Panc1 (cell line): ENCODE measurements around the gene ZNF362. TPM values are rescaled to one million over a fixed set of nuclear protein-coding genes. Genes with fewer than 3 reads are reported as not detected.

ENCODE experiments used
- ATAC-seq: fragments of 200-7000 bp; cut with Tn5 transposase; 2 replicates; pipeline ENCODE4 v1.9.1; 2020; ENCODE audit warnings: mild to moderate bottlenecking, moderate library complexity
- BruUV-seq: library from RNA; stranded (reverse); fragments of 400-500 nt; replicated peaks from 2 replicates; lab custom pipeline; 2021; lab: Mats Ljungman, UMichigan
- CTCF ChIA-PET: fragments of 300-600 bp; sonication (Branson Sonifier 250); formaldehyde crosslinking; loops from one replicate; lab custom pipeline; 2022; ENCODE audit warnings: antibody characterized with exemption; lab: Charles Lee
- POLR2A ChIA-PET: fragments of 300-600 bp; sonication (Branson Sonifier 250); formaldehyde crosslinking; loops from one replicate; lab custom pipeline; 2022; ENCODE audit warnings: antibody characterized with exemption; lab: Charles Lee
- DNase-seq: peaks from one replicate; pipeline ENCODE4 v3.0.0-alpha.2; 2010; ENCODE audit warnings: low read depth, low spot score
- H3K27ac ChIP-seq: 2 replicates; pipeline ENCODE4 v1.5.1; 2011; ENCODE audit warnings: mild to moderate bottlenecking, low read length, inconsistent platforms
- H3K27me3 ChIP-seq: fragments of 200-500 bp; sonication (Bioruptor generic); 2 replicates; pipeline ENCODE4 v1.6.0; 2014; ENCODE audit warnings: low read length, inconsistent platforms; ENCODE audit not compliant: control insufficient read depth, insufficient read depth
- H3K36me3 ChIP-seq: fragments of 200-500 bp; sonication (Bioruptor generic); 2 replicates; pipeline ENCODE4 v1.5.1; 2014; ENCODE audit warnings: inconsistent platforms, mild to moderate bottlenecking, low read length, moderate library complexity; ENCODE audit not compliant: control insufficient read depth, insufficient read depth
- H3K4me1 ChIP-seq: 2 replicates; pipeline ENCODE4 v1.5.1; 2011; ENCODE audit warnings: inconsistent platforms, mild to moderate bottlenecking, low read length, moderate library complexity; ENCODE audit not compliant: control insufficient read depth, insufficient read depth
- H3K4me3 ChIP-seq, 2 experiments: 2 replicates each; pipeline ENCODE4 v1.5.1; 2011 to 2012; ENCODE audit warnings: low read depth in 2 of 2, low read length in 2 of 2, mild to moderate bottlenecking in 2 of 2, inconsistent platforms in 1 of 2, moderate library complexity in 1 of 2
- H3K9me3 ChIP-seq: fragments of 200-500 bp; sonication (Bioruptor generic); 2 replicates; pipeline ENCODE4 v1.5.1; 2014; ENCODE audit warnings: low read depth, mild to moderate bottlenecking, inconsistent platforms, low read length, moderate library complexity; ENCODE audit not compliant: control insufficient read depth, insufficient read depth
- CTCF ChIP-seq: fragments of 450-650 bp; IDR thresholded peaks from 2 replicates; pipeline ENCODE4 v1.5.1; 2017; ENCODE audit warnings: mild to moderate bottlenecking
- POLR2AphosphoS5 ChIP-seq: IDR thresholded peaks from 2 replicates; pipeline ENCODE4 v1.6.1; 2012; ENCODE audit warnings: mild to moderate bottlenecking, low read depth, low read length, moderate library complexity
- SIN3A ChIP-seq: IDR thresholded peaks from 2 replicates; pipeline ENCODE4 v1.6.1; 2012; ENCODE audit warnings: low read depth, mild to moderate bottlenecking, low read length, moderate library complexity, borderline replicate concordance; ENCODE audit not compliant: insufficient read depth
- TCF7L2 ChIP-seq: IDR thresholded peaks from 2 replicates; pipeline ENCODE4 v1.6.1; 2011; ENCODE audit warnings: mild to moderate bottlenecking, low read depth, low read length, inconsistent platforms
- in situ Hi-C: cut with HindIII; loops from 2 replicates; pipeline ENCODE4 v1.10.0; 2016; ENCODE audit warnings: low sequenced_read_pairs, low pct_unique_long_range_greater_than_20kb
- intact Hi-C: fragments of 100-400 bp; cut with micrococcal nuclease; formaldehyde crosslinking; loops from one replicate; pipeline ENCODE4 v1.10.0; 2022; ENCODE audit not compliant: unreplicated experiment
- total RNA-seq: library from RNA; stranded (reverse); gene quantifications from one replicate; pipeline ENCODE4 v1.2.1, GENCODE V29; 2021; ENCODE audit not compliant: unreplicated experiment
- TF ChIP-seq, protein P1 (sequence below), 2 experiments: IDR thresholded peaks; 2 replicates each; pipeline ENCODE4 v1.6.1; 2011 to 2012; ENCODE audit warnings: low read depth in 2 of 2, control low read depth in 1 of 2, low read length in 1 of 2, mild to moderate bottlenecking in 1 of 2, moderate library complexity in 1 of 2; ENCODE audit not compliant: insufficient read depth in 1 of 2

The ZNF362 gene
- total RNA-seq, 1 experiment from 2014 or later: 17.5 TPM

- no TSS peak for BruUV-seq
- intact Hi-C loops: no loop called here
Measured at GRCh38 chr1:33231166-33231565, 25.1 kb upstream of the ZNF362 start.

GRCh38 chr1:33232716-33233115 is 23.6 kb upstream of the ZNF362 start:
- no TSS peak for BruUV-seq
- TF ChIP-seq CTCF (no peak), SIN3A (no peak), TCF7L2 (no peak), POLR2AphosphoS5 (no peak)
- TF ChIP-seq, protein P1, sequence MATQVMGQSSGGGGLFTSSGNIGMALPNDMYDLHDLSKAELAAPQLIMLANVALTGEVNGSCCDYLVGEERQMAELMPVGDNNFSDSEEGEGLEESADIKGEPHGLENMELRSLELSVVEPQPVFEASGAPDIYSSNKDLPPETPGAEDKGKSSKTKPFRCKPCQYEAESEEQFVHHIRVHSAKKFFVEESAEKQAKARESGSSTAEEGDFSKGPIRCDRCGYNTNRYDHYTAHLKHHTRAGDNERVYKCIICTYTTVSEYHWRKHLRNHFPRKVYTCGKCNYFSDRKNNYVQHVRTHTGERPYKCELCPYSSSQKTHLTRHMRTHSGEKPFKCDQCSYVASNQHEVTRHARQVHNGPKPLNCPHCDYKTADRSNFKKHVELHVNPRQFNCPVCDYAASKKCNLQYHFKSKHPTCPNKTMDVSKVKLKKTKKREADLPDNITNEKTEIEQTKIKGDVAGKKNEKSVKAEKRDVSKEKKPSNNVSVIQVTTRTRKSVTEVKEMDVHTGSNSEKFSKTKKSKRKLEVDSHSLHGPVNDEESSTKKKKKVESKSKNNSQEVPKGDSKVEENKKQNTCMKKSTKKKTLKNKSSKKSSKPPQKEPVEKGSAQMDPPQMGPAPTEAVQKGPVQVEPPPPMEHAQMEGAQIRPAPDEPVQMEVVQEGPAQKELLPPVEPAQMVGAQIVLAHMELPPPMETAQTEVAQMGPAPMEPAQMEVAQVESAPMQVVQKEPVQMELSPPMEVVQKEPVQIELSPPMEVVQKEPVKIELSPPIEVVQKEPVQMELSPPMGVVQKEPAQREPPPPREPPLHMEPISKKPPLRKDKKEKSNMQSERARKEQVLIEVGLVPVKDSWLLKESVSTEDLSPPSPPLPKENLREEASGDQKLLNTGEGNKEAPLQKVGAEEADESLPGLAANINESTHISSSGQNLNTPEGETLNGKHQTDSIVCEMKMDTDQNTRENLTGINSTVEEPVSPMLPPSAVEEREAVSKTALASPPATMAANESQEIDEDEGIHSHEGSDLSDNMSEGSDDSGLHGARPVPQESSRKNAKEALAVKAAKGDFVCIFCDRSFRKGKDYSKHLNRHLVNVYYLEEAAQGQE (IDR thresholded peaks at IDR 0.05; ENCODE audit: insufficient read depth in 1 of 2, low read depth in 2 of 2, low read length in 1 of 2): no peak
- intact Hi-C loops (no loop called here), in situ Hi-C loops (no loop called here)
- DNase-seq (no peak), ATAC-seq (no peak)
- CTCF ChIA-PET: no interaction called here
- no peaks in the 10 kb centered on the region for H3K36me3 ChIP-seq
- H3K4me1 ChIP-seq: no peaks in the 10 kb centered on the region
- H3K27me3 ChIP-seq: no peaks in the 10 kb centered on the region
- no peak overlapping the region for H3K27ac ChIP-seq
- no peaks in the 10 kb centered on the region for H3K9me3 ChIP-seq
- no peak overlapping the region for H3K4me3 ChIP-seq
- POLR2A ChIA-PET: interaction anchor here (0.7 kb wide), 1 partner anchor 22 kb away, joined by 4 read pairs; no protein-coding TSS in a partner anchor

More at GRCh38 chr1:33231166-33231565, 25.1 kb upstream of the ZNF362 start:
- ATAC-seq (no peak), DNase-seq (no peak)
- no peak overlapping the region for H3K4me3 ChIP-seq
- H3K27me3 ChIP-seq: peaks cover 4% of the 10 kb centered on the region; the same call in 1 of the 2 replicates
- TF ChIP-seq SIN3A (no peak), CTCF (no peak)
- CTCF ChIA-PET: no interaction called here
- POLR2A ChIA-PET: no interaction called here
- H3K9me3 ChIP-seq: no peaks in the 10 kb centered on the region
- H3K36me3 ChIP-seq: no peaks in the 10 kb centered on the region
- no peaks in the 10 kb centered on the region for H3K4me1 ChIP-seq
- H3K27ac ChIP-seq: no peak overlapping the region
- in situ Hi-C loops: no loop called here
